Panc1 (cell line): ENCODE data around the gene KLHDC8A. TPM values are rescaled to one million over a fixed set of nuclear protein-coding genes. Genes with fewer than 3 reads are reported as not detected.

Source experiments
- ATAC-seq: fragments of 200-7000 bp; cut with Tn5 transposase; 2 replicates; pipeline ENCODE4 v1.9.1; 2020; ENCODE audit warnings: mild to moderate bottlenecking, moderate library complexity
- BruUV-seq: library from RNA; stranded (reverse); fragments of 400-500 nt; replicated peaks from 2 replicates; lab custom pipeline; 2021; lab: Mats Ljungman, UMichigan
- CTCF ChIA-PET: fragments of 300-600 bp; sonication (Branson Sonifier 250); formaldehyde crosslinking; loops from one replicate; lab custom pipeline; 2022; ENCODE audit warnings: antibody characterized with exemption; lab: Charles Lee
- POLR2A ChIA-PET: fragments of 300-600 bp; sonication (Branson Sonifier 250); formaldehyde crosslinking; loops from one replicate; lab custom pipeline; 2022; ENCODE audit warnings: antibody characterized with exemption; lab: Charles Lee
- DNase-seq: peaks from one replicate; pipeline ENCODE4 v3.0.0-alpha.2; 2010; ENCODE audit warnings: low read depth, low spot score
- H3K27ac ChIP-seq: 2 replicates; pipeline ENCODE4 v1.5.1; 2011; ENCODE audit warnings: mild to moderate bottlenecking, low read length, inconsistent platforms
- H3K27me3 ChIP-seq: fragments of 200-500 bp; sonication (Bioruptor generic); 2 replicates; pipeline ENCODE4 v1.6.0; 2014; ENCODE audit warnings: low read length, inconsistent platforms; ENCODE audit not compliant: control insufficient read depth, insufficient read depth
- H3K36me3 ChIP-seq: fragments of 200-500 bp; sonication (Bioruptor generic); 2 replicates; pipeline ENCODE4 v1.5.1; 2014; ENCODE audit warnings: inconsistent platforms, mild to moderate bottlenecking, low read length, moderate library complexity; ENCODE audit not compliant: control insufficient read depth, insufficient read depth
- H3K4me1 ChIP-seq: 2 replicates; pipeline ENCODE4 v1.5.1; 2011; ENCODE audit warnings: inconsistent platforms, mild to moderate bottlenecking, low read length, moderate library complexity; ENCODE audit not compliant: control insufficient read depth, insufficient read depth
- H3K4me3 ChIP-seq, 2 experiments: 2 replicates each; pipeline ENCODE4 v1.5.1; 2011 to 2012; ENCODE audit warnings: low read depth in 2 of 2, low read length in 2 of 2, mild to moderate bottlenecking in 2 of 2, inconsistent platforms in 1 of 2, moderate library complexity in 1 of 2
- H3K9me3 ChIP-seq: fragments of 200-500 bp; sonication (Bioruptor generic); 2 replicates; pipeline ENCODE4 v1.5.1; 2014; ENCODE audit warnings: low read depth, mild to moderate bottlenecking, inconsistent platforms, low read length, moderate library complexity; ENCODE audit not compliant: control insufficient read depth, insufficient read depth
- POLR2AphosphoS5 ChIP-seq: IDR thresholded peaks from 2 replicates; pipeline ENCODE4 v1.6.1; 2012; ENCODE audit warnings: mild to moderate bottlenecking, low read depth, low read length, moderate library complexity
- REST ChIP-seq, 2 experiments: IDR thresholded peaks; 2 replicates each; pipeline ENCODE4 v1.6.1; 2011 to 2012; ENCODE audit warnings: low read depth in 2 of 2, control low read depth in 1 of 2, low read length in 1 of 2, mild to moderate bottlenecking in 1 of 2, moderate library complexity in 1 of 2; ENCODE audit not compliant: insufficient read depth in 1 of 2
- SIN3A ChIP-seq: IDR thresholded peaks from 2 replicates; pipeline ENCODE4 v1.6.1; 2012; ENCODE audit warnings: low read depth, mild to moderate bottlenecking, low read length, moderate library complexity, borderline replicate concordance; ENCODE audit not compliant: insufficient read depth
- TCF7L2 ChIP-seq: IDR thresholded peaks from 2 replicates; pipeline ENCODE4 v1.6.1; 2011; ENCODE audit warnings: mild to moderate bottlenecking, low read depth, low read length, inconsistent platforms
- in situ Hi-C: cut with HindIII; loops from 2 replicates; pipeline ENCODE4 v1.10.0; 2016; ENCODE audit warnings: low sequenced_read_pairs, low pct_unique_long_range_greater_than_20kb
- intact Hi-C: fragments of 100-400 bp; cut with micrococcal nuclease; formaldehyde crosslinking; loops from one replicate; pipeline ENCODE4 v1.10.0; 2022; ENCODE audit not compliant: unreplicated experiment
- total RNA-seq: library from RNA; stranded (reverse); gene quantifications from one replicate; pipeline ENCODE4 v1.2.1, GENCODE V29; 2021; ENCODE audit not compliant: unreplicated experiment
- TF ChIP-seq, protein P1 (sequence below): fragments of 450-650 bp; IDR thresholded peaks from 2 replicates; pipeline ENCODE4 v1.5.1; 2017; ENCODE audit warnings: mild to moderate bottlenecking

The KLHDC8A gene
- total RNA-seq, 1 experiment from 2014 or later = 0.31 TPM

GRCh38 chr1:205359771-205360565 is 3.2 kb upstream of the KLHDC8A start:
- Histone ChIP-seq H3K27me3 (peaks cover 6% of the 10 kb centered on the region; the same call in 1 of the 2 replicates), H3K4me1 (no peaks in the 10 kb centered on the region), H3K4me3 (no peak overlapping the region), H3K27ac (no peak overlapping the region), H3K36me3 (no peaks in the 10 kb centered on the region), H3K9me3 (no peaks in the 10 kb centered on the region)
- no TSS peak for BruUV-seq
- POLR2A ChIA-PET = no interaction called here
- TF ChIP-seq TCF7L2 (no peak), POLR2AphosphoS5 (no peak), REST (IDR thresholded peaks at IDR 0.05; ENCODE audit: insufficient read depth in 1 of 2, low read depth in 2 of 2, low read length in 1 of 2) (no peak), SIN3A (no peak)
- TF ChIP-seq, protein P1, sequence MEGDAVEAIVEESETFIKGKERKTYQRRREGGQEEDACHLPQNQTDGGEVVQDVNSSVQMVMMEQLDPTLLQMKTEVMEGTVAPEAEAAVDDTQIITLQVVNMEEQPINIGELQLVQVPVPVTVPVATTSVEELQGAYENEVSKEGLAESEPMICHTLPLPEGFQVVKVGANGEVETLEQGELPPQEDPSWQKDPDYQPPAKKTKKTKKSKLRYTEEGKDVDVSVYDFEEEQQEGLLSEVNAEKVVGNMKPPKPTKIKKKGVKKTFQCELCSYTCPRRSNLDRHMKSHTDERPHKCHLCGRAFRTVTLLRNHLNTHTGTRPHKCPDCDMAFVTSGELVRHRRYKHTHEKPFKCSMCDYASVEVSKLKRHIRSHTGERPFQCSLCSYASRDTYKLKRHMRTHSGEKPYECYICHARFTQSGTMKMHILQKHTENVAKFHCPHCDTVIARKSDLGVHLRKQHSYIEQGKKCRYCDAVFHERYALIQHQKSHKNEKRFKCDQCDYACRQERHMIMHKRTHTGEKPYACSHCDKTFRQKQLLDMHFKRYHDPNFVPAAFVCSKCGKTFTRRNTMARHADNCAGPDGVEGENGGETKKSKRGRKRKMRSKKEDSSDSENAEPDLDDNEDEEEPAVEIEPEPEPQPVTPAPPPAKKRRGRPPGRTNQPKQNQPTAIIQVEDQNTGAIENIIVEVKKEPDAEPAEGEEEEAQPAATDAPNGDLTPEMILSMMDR = no peak
- ATAC-seq = no peak
- intact Hi-C loops (no loop called here), in situ Hi-C loops (no loop called here)
- CTCF ChIA-PET = no interaction called here
- no peak for DNase-seq

DNA sequence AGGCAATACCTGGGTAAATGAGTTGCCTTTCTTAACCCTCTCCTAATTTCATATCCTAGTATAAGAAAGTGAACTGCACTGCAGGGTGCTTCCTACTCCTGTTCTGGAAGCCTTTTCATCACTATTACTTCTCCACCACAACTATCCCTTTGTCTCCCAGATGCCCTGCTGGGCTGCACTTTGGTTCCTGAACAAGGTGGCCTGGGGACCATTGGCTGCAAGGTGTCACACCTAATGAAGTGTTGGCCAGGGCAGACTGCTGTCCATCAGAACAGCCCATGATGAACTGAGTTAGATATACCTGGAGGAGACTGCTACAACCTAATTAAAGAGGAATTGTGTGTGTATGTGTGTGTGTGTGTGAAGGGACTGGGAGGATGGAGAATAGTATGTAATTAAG is 1.9 kb upstream of the KLHDC8A start:
- in situ Hi-C loops = no loop called here
- DNase-seq (no peak), ATAC-seq (no peak)
- no peak overlapping the region for H3K4me3 ChIP-seq
- no peaks in the 10 kb centered on the region for H3K4me1 ChIP-seq
- POLR2A ChIA-PET = no interaction called here
- BruUV-seq = no TSS peak
- H3K36me3 ChIP-seq = no peaks in the 10 kb centered on the region
- TF ChIP-seq SIN3A (no peak), TCF7L2 (no peak)
- H3K27ac ChIP-seq = no peak overlapping the region
- no peaks in the 10 kb centered on the region for H3K9me3 ChIP-seq
- intact Hi-C loops = no loop called here
- CTCF ChIA-PET = no interaction called here
- H3K27me3 ChIP-seq = peaks cover 6% of the 10 kb centered on the region; the same call in 1 of the 2 replicates

- TF ChIP-seq POLR2AphosphoS5 = no peak
- no peak for TF ChIP-seq TCF7L2
- TF ChIP-seq, protein P1 = no peak
- TF ChIP-seq REST (IDR thresholded peaks at IDR 0.05; ENCODE audit: insufficient read depth in 1 of 2, low read depth in 2 of 2, low read length in 1 of 2) = no peak
- no peak for TF ChIP-seq SIN3A
- DNase-seq = no peak
- ATAC-seq = no peak
- ChIA-PET CTCF (no interaction called here), POLR2A (no interaction called here)
- no peaks in the 10 kb centered on the region for H3K36me3 ChIP-seq
- H3K27me3 ChIP-seq = peaks cover 6% of the 10 kb centered on the region; the same call in 1 of the 2 replicates
- no peaks in the 10 kb centered on the region for H3K9me3 ChIP-seq
- intact Hi-C loops = no loop called here
- H3K4me3 ChIP-seq = no peak overlapping the region
- no peak overlapping the region for H3K27ac ChIP-seq
- in situ Hi-C loops = no loop called here
- no TSS peak for BruUV-seq
- H3K4me1 ChIP-seq = no peaks in the 10 kb centered on the region
Observed at GRCh38 chr1:205357567-205357966, 845 bp upstream of the KLHDC8A start.
